Measurements from ENCODE around the gene PCDH10.

The PCDH10 gene

GRCh38 chr4:133149932-133150471, 908 bp downstream of the PCDH10 start:
- no peak overlapping the region for H3K27ac ChIP-seq (ENCODE audit: low read length)
- H3K4me3 ChIP-seq (ENCODE audit: low read length), result peak overlapping the region; percentile 46; the same call in 1 of the 2 replicates
- peaks cover 52% of the 10 kb centered on the region for H3K27me3 ChIP-seq (ENCODE audit: control insufficient read depth, insufficient read depth, low read length)
- WGBS (ENCODE audit: insufficient coverage, insufficient read length), result no CpG with 5 or more reads among the region's 17 CpGs
- 0 out of 2 replicates have a peak, but pooled peaks cover 5% of the 10 kb centered on the region for H3K4me1 ChIP-seq (ENCODE audit: control insufficient read depth, insufficient read depth, low read length)
- DNase-seq (ENCODE audit: low read depth, low spot score), result no peak
- H3K9me3 ChIP-seq (ENCODE audit: control insufficient read depth, insufficient read depth, low read length), result no peaks in the 10 kb centered on the region
- no peaks in the 10 kb centered on the region for H3K36me3 ChIP-seq (ENCODE audit: control insufficient read depth, insufficient read depth, low read length)

GRCh38 chr4:133150486-133151340, 1.6 kb downstream of the PCDH10 start:
- Histone ChIP-seq H3K4me1 (ENCODE audit: control insufficient read depth, insufficient read depth, low read length) (0 out of 2 replicates have a peak, but pooled peaks cover 5% of the 10 kb centered on the region), H3K27ac (ENCODE audit: low read length) (no peak overlapping the region), H3K27me3 (ENCODE audit: control insufficient read depth, insufficient read depth, low read length) (peaks cover 52% of the 10 kb centered on the region), H3K9me3 (ENCODE audit: control insufficient read depth, insufficient read depth, low read length) (no peaks in the 10 kb centered on the region), H3K4me3 (ENCODE audit: low read length) (peak overlapping the region; percentile 46; the same call in 1 of the 2 replicates), H3K36me3 (ENCODE audit: control insufficient read depth, insufficient read depth, low read length) (no peaks in the 10 kb centered on the region)
- no peak for DNase-seq (ENCODE audit: low read depth, low spot score)
- WGBS (ENCODE audit: insufficient coverage, insufficient read length), result no CpG with 5 or more reads among the region's 63 CpGs

GRCh38 chr4:133151341-133151690, 2.2 kb downstream of the PCDH10 start:
- no peak overlapping the region for H3K27ac ChIP-seq (ENCODE audit: low read length)
- DNase-seq (ENCODE audit: low read depth, low spot score), result no peak
- H3K36me3 ChIP-seq (ENCODE audit: control insufficient read depth, insufficient read depth, low read length), result no peaks in the 10 kb centered on the region
- WGBS (ENCODE audit: insufficient coverage, insufficient read length), result no CpG with 5 or more reads among the region's 31 CpGs
- H3K4me3 ChIP-seq (ENCODE audit: low read length), result peak overlapping the region; percentile 46; the same call in 1 of the 2 replicates
- H3K9me3 ChIP-seq (ENCODE audit: control insufficient read depth, insufficient read depth, low read length), result no peaks in the 10 kb centered on the region
- peaks cover 52% of the 10 kb centered on the region for H3K27me3 ChIP-seq (ENCODE audit: control insufficient read depth, insufficient read depth, low read length)
- H3K4me1 ChIP-seq (ENCODE audit: control insufficient read depth, insufficient read depth, low read length), result 0 out of 2 replicates have a peak, but pooled peaks cover 5% of the 10 kb centered on the region

GRCh38 chr4:133151691-133152329, 2.7 kb downstream of the PCDH10 start:
- 0 out of 2 replicates have a peak, but pooled peaks cover 4% of the 10 kb centered on the region for H3K4me1 ChIP-seq (ENCODE audit: control insufficient read depth, insufficient read depth, low read length)
- no peaks in the 10 kb centered on the region for H3K9me3 ChIP-seq (ENCODE audit: control insufficient read depth, insufficient read depth, low read length)
- H3K4me3 ChIP-seq (ENCODE audit: low read length), result peak overlapping the region; percentile 46
- peaks cover 52% of the 10 kb centered on the region for H3K27me3 ChIP-seq (ENCODE audit: control insufficient read depth, insufficient read depth, low read length)
- H3K27ac ChIP-seq (ENCODE audit: low read length), result no peak overlapping the region
- no peaks in the 10 kb centered on the region for H3K36me3 ChIP-seq (ENCODE audit: control insufficient read depth, insufficient read depth, low read length)
- no peak for DNase-seq (ENCODE audit: low read depth, low spot score)
- no CpG with 5 or more reads among the region's 62 CpGs for WGBS (ENCODE audit: insufficient coverage, insufficient read length)

- Histone ChIP-seq H3K27me3 (ENCODE audit: control insufficient read depth, insufficient read depth, low read length) (peaks cover 47% of the 10 kb centered on the region), H3K27ac (ENCODE audit: low read length) (no peak overlapping the region), H3K4me1 (ENCODE audit: control insufficient read depth, insufficient read depth, low read length) (0 out of 2 replicates have a peak, but pooled peaks cover 3% of the 10 kb centered on the region), H3K9me3 (ENCODE audit: control insufficient read depth, insufficient read depth, low read length) (no peaks in the 10 kb centered on the region), H3K4me3 (ENCODE audit: low read length) (peak overlapping the region; percentile 46; the same call in 1 of the 2 replicates), H3K36me3 (ENCODE audit: control insufficient read depth, insufficient read depth, low read length) (no peaks in the 10 kb centered on the region)
- no CpG with 5 or more reads among the region's 26 CpGs for WGBS (ENCODE audit: insufficient coverage, insufficient read length)
- DNase-seq (ENCODE audit: low read depth, low spot score), result no peak
Measured at GRCh38 chr4:133152330-133152821, 3.3 kb downstream of the PCDH10 start.

- DNase-seq (ENCODE audit: low read depth, low spot score), result no peak
- H3K36me3 ChIP-seq (ENCODE audit: control insufficient read depth, insufficient read depth, low read length), result no peaks in the 10 kb centered on the region
- no peak overlapping the region for H3K27ac ChIP-seq (ENCODE audit: low read length)
- H3K4me3 ChIP-seq (ENCODE audit: low read length), result peak overlapping the region; percentile 46; the same call in 1 of the 2 replicates
- H3K9me3 ChIP-seq (ENCODE audit: control insufficient read depth, insufficient read depth, low read length), result no peaks in the 10 kb centered on the region
- peaks cover 42% of the 10 kb centered on the region for H3K27me3 ChIP-seq (ENCODE audit: control insufficient read depth, insufficient read depth, low read length)
- no CpG with 5 or more reads among the region's 20 CpGs for WGBS (ENCODE audit: insufficient coverage, insufficient read length)
- 0 out of 2 replicates have a peak, but pooled peaks cover 3% of the 10 kb centered on the region for H3K4me1 ChIP-seq (ENCODE audit: control insufficient read depth, insufficient read depth, low read length)
Measured at GRCh38 chr4:133152831-133153481, 3.9 kb downstream of the PCDH10 start.

GRCh38 chr4:133154725-133155124, 5.6 kb downstream of the PCDH10 start:
- H3K4me3 ChIP-seq (ENCODE audit: low read length), result no peak overlapping the region
- H3K27ac ChIP-seq (ENCODE audit: low read length), result no peak overlapping the region
- H3K27me3 ChIP-seq (ENCODE audit: control insufficient read depth, insufficient read depth, low read length), result peaks cover 30% of the 10 kb centered on the region
- no peaks in the 10 kb centered on the region for H3K9me3 ChIP-seq (ENCODE audit: control insufficient read depth, insufficient read depth, low read length)
- WGBS (ENCODE audit: insufficient coverage, insufficient read length), result no CpG with 5 or more reads among the region's 4 CpGs
- no peak for DNase-seq (ENCODE audit: low read depth, low spot score)
- 0 out of 2 replicates have a peak, but pooled peaks cover 3% of the 10 kb centered on the region for H3K4me1 ChIP-seq (ENCODE audit: control insufficient read depth, insufficient read depth, low read length)
- H3K36me3 ChIP-seq (ENCODE audit: control insufficient read depth, insufficient read depth, low read length), result no peaks in the 10 kb centered on the region

GRCh38 chr4:133156096-133156495, 7.0 kb downstream of the PCDH10 start:
- Histone ChIP-seq H3K4me1 (ENCODE audit: control insufficient read depth, insufficient read depth, low read length) (no peaks in the 10 kb centered on the region), H3K9me3 (ENCODE audit: control insufficient read depth, insufficient read depth, low read length) (no peaks in the 10 kb centered on the region), H3K36me3 (ENCODE audit: control insufficient read depth, insufficient read depth, low read length) (no peaks in the 10 kb centered on the region), H3K27ac (ENCODE audit: low read length) (no peak overlapping the region), H3K4me3 (ENCODE audit: low read length) (no peak overlapping the region), H3K27me3 (ENCODE audit: control insufficient read depth, insufficient read depth, low read length) (peaks cover 16% of the 10 kb centered on the region)
- WGBS (ENCODE audit: insufficient coverage, insufficient read length), result no CpG with 5 or more reads among the region's 5 CpGs
- DNase-seq (ENCODE audit: low read depth, low spot score), result no peak

- Histone ChIP-seq H3K27me3 (ENCODE audit: control insufficient read depth, insufficient read depth, low read length) (peaks cover 12% of the 10 kb centered on the region), H3K27ac (ENCODE audit: low read length) (no peak overlapping the region), H3K9me3 (ENCODE audit: control insufficient read depth, insufficient read depth, low read length) (no peaks in the 10 kb centered on the region), H3K4me3 (ENCODE audit: low read length) (no peak overlapping the region), H3K36me3 (ENCODE audit: control insufficient read depth, insufficient read depth, low read length) (no peaks in the 10 kb centered on the region), H3K4me1 (ENCODE audit: control insufficient read depth, insufficient read depth, low read length) (no peaks in the 10 kb centered on the region)
- DNase-seq (ENCODE audit: low read depth, low spot score), result no peak
- no CpG with 5 or more reads among the region's 2 CpGs for WGBS (ENCODE audit: insufficient coverage, insufficient read length)
Measured at GRCh38 chr4:133156556-133156955, 7.5 kb downstream of the PCDH10 start.

All from iPS DF 6.9 (cell line).